ENCODE data around the gene KCTD1. TPM values are rescaled to one million over a fixed set of nuclear protein-coding genes. Genes with fewer than 3 reads are reported as not detected.

The KCTD1 gene
- total RNA-seq, 1 donor from 2014 or later, result 17.1 TPM

DNA sequence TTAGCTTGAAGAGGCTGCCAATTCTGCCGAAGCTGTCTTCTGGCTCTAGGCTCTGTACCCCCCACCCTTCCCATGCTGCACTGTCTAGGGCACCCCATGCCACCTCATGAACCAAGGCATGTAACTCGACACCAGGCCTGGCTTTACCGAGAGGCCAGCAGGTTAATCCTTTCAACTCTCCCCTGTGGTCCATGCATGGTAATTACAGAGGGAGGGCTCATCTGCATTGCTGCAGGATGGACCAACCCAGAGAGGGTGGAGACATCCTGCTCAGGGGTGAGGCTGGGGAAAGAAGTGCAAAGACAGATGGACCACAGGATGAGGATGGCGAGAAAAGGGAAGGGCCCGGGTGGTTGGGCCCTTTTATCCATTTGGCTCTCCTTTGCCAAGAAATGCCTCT is 65.8 kb downstream of the KCTD1 start:
- Histone ChIP-seq H3K36me3 (no peaks in the 10 kb centered on the region), H4K20me1 (ENCODE audit: low read depth) (no peaks in the 10 kb centered on the region), H3K27ac (no peak overlapping the region), H3K9ac (no peak overlapping the region), H3K4me1 (peaks cover 32% of the 10 kb centered on the region), H3K4me2 (peak overlapping the region; percentile 6), H3K9me3 (ENCODE audit: low read depth) (no peaks in the 10 kb centered on the region), H3K4me3 (no peak overlapping the region), H3K27me3 (no peaks in the 10 kb centered on the region), H3F3A (ENCODE audit: low read depth) (no peaks in the 10 kb centered on the region), H3K79me2 (ENCODE audit: low read depth) (no peaks in the 10 kb centered on the region), H2AFZ (replicated peaks) (no peak overlapping the region)
- no peaks in the 10 kb centered on the region for H3K9me3 Mint-ChIP-seq
- no peak overlapping the region for H3K4me3 Mint-ChIP-seq
- H3K27me3 Mint-ChIP-seq (ENCODE audit: insufficient read depth, low read depth), result no peaks in the 10 kb centered on the region
- no peak overlapping the region for H3K27ac Mint-ChIP-seq
- TF ChIP-seq CTCF (IDR thresholded peaks at IDR 0.05) (no peak), EZH2 (IDR thresholded peaks at IDR 0.05) (no peak), EZH2phosphoT487 (IDR thresholded peaks at IDR 0.05) (no peak)
- peak; percentile 80 for DNase-seq (ENCODE audit: low spot score)
- H3K4me1 Mint-ChIP-seq, result peaks cover 50% of the 10 kb centered on the region
- H3K36me3 Mint-ChIP-seq, result peaks cover 8% of the 10 kb centered on the region

- no peak overlapping the region for H3K27ac ChIP-seq
- H3K27ac Mint-ChIP-seq, result no peak overlapping the region
- H3K79me2 ChIP-seq (ENCODE audit: low read depth), result no peaks in the 10 kb centered on the region
- peaks cover 50% of the 10 kb centered on the region for H3K4me1 Mint-ChIP-seq
- peaks cover 9% of the 10 kb centered on the region for H3K36me3 Mint-ChIP-seq
- no peak for DNase-seq (ENCODE audit: low spot score)
- H4K20me1 ChIP-seq (ENCODE audit: low read depth), result no peaks in the 10 kb centered on the region
- no peak overlapping the region for H3K9ac ChIP-seq
- H3K27me3 ChIP-seq, result no peaks in the 10 kb centered on the region
- H3F3A ChIP-seq (ENCODE audit: low read depth), result no peaks in the 10 kb centered on the region
- peaks cover 32% of the 10 kb centered on the region for H3K4me1 ChIP-seq
- no peak overlapping the region for H3K4me2 ChIP-seq
- no peaks in the 10 kb centered on the region for H3K9me3 ChIP-seq (ENCODE audit: low read depth)
- no peak overlapping the region for H2AFZ ChIP-seq (replicated peaks)
- no peaks in the 10 kb centered on the region for H3K9me3 Mint-ChIP-seq
- H3K36me3 ChIP-seq, result no peaks in the 10 kb centered on the region
- H3K27me3 Mint-ChIP-seq (ENCODE audit: insufficient read depth, low read depth), result no peaks in the 10 kb centered on the region
- TF ChIP-seq EZH2phosphoT487 (IDR thresholded peaks at IDR 0.05), result no peak
- no peak for TF ChIP-seq EZH2 (IDR thresholded peaks at IDR 0.05)
- TF ChIP-seq CTCF (IDR thresholded peaks at IDR 0.05), result no peak
- no peak overlapping the region for H3K4me3 ChIP-seq
- H3K4me3 Mint-ChIP-seq, result no peak overlapping the region
Measured at GRCh38 chr18:26480897-26481795, 67.2 kb downstream of the KCTD1 start.

DNA sequence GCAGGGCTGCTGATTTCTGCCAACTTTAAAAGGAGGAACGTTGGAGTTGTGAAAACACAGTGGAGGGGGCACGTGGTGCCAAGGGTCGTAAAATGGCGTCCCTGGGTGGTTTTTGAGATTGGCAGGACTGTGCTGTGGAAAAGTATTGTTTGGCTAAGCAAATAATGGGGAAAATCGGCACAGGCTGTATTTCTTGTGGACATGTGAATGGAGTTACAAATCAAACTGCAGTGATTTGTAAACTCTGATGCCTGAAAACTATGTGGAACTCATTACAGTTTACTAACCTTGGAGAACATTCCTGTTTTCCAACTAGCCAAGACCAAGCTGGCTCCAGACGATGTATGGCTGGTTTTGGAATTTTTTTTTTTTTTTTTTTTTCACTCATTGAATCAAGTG is 68.7 kb downstream of the KCTD1 start:
- Histone ChIP-seq H3K27ac (no peak overlapping the region), H3K4me2 (peak overlapping the region; percentile 50), H4K20me1 (ENCODE audit: low read depth) (no peaks in the 10 kb centered on the region), H3K4me3 (no peak overlapping the region), H3K79me2 (ENCODE audit: low read depth) (no peaks in the 10 kb centered on the region), H3K9me3 (ENCODE audit: low read depth) (no peaks in the 10 kb centered on the region), H3F3A (ENCODE audit: low read depth) (no peaks in the 10 kb centered on the region), H3K27me3 (no peaks in the 10 kb centered on the region), H3K9ac (no peak overlapping the region), H3K4me1 (peaks cover 32% of the 10 kb centered on the region), H3K36me3 (no peaks in the 10 kb centered on the region), H2AFZ (replicated peaks) (peak overlapping the region; percentile 82)
- Mint-ChIP-seq H3K27ac (no peak overlapping the region), H3K27me3 (ENCODE audit: insufficient read depth, low read depth) (no peaks in the 10 kb centered on the region), H3K36me3 (peaks cover 16% of the 10 kb centered on the region), H3K4me1 (peaks cover 45% of the 10 kb centered on the region), H3K9me3 (no peaks in the 10 kb centered on the region), H3K4me3 (no peak overlapping the region)
- no peak for TF ChIP-seq EZH2phosphoT487 (IDR thresholded peaks at IDR 0.05)
- TF ChIP-seq EZH2 (IDR thresholded peaks at IDR 0.05), result no peak
- TF ChIP-seq CTCF (IDR thresholded peaks at IDR 0.05), result no peak
- no peak for DNase-seq (ENCODE audit: low spot score)

Data from neural progenitor cell (in vitro differentiated cells).